ENCODE results near the gene PLVAP. TPM values are rescaled to one million over a fixed set of nuclear protein-coding genes. Genes with fewer than 3 reads are reported as not detected.

PLVAP gene
- total RNA-seq, 1 experiment from 2014 or later, result not detected

GRCh38 chr19:17341386-17341785 lies 35.8 kb downstream of the PLVAP start:
- ChIA-PET POLR2A (no interaction called here), CTCF (no interaction called here)
- Histone ChIP-seq H3K4me1 (0 out of 2 replicates have a peak, but pooled peaks cover 5% of the 10 kb centered on the region), H3K4me3 (ENCODE audit: low read depth, low read length) (no peak overlapping the region), H3K9me3 (no peaks in the 10 kb centered on the region), H3K27me3 (replicated peaks; ENCODE audit: control insufficient read depth, insufficient read depth, low read length) (no peaks in the 10 kb centered on the region), H3K36me3 (ENCODE audit: control insufficient read depth, insufficient read depth, low read length) (no peaks in the 10 kb centered on the region)
- H3K27ac Mint-ChIP-seq (ENCODE audit: unreplicated experiment), result no peak overlapping the region
- H3K4me1 Mint-ChIP-seq (ENCODE audit: low read depth, unreplicated experiment), result no peaks in the 10 kb centered on the region
- intact Hi-C loops (cut with micrococcal nuclease; ENCODE audit: unreplicated experiment), result no loop called here
- BruUV-seq (replicated peaks), result no TSS peak
- H3K27me3 Mint-ChIP-seq (ENCODE audit: insufficient read depth, unreplicated experiment), result no peaks in the 10 kb centered on the region
- H3K36me3 Mint-ChIP-seq (ENCODE audit: insufficient read depth, unreplicated experiment), result peaks cover 37% of the 10 kb centered on the region
- no peak for DNase-seq
- H3K4me3 Mint-ChIP-seq (ENCODE audit: unreplicated experiment), result no peak overlapping the region
- no peaks in the 10 kb centered on the region for H3K9me3 Mint-ChIP-seq (ENCODE audit: unreplicated experiment)
- no peak for TF ChIP-seq CTCF (IDR thresholded peaks at IDR 0.05; ENCODE audit: insufficient read depth in 1 of 2, low read depth in 1 of 2, low read length in 1 of 2, severe bottlenecking in 1 of 2, unreplicated experiment in 1 of 2)

- H3K4me1 ChIP-seq, result 0 out of 2 replicates have a peak, but pooled peaks cover 5% of the 10 kb centered on the region
- H3K4me3 ChIP-seq (ENCODE audit: low read depth, low read length), result no peak overlapping the region
- CTCF ChIA-PET, result no interaction called here
- BruUV-seq (replicated peaks), result no TSS peak
- H3K9me3 ChIP-seq, result no peaks in the 10 kb centered on the region
- no peak for DNase-seq
- no peaks in the 10 kb centered on the region for H3K27me3 Mint-ChIP-seq (ENCODE audit: insufficient read depth, unreplicated experiment)
- POLR2A ChIA-PET, result no interaction called here
- no peaks in the 10 kb centered on the region for H3K9me3 Mint-ChIP-seq (ENCODE audit: unreplicated experiment)
- intact Hi-C loops (cut with micrococcal nuclease; ENCODE audit: unreplicated experiment), result no loop called here
- no peak overlapping the region for H3K27ac Mint-ChIP-seq (ENCODE audit: unreplicated experiment)
- no peaks in the 10 kb centered on the region for H3K27me3 ChIP-seq (replicated peaks; ENCODE audit: control insufficient read depth, insufficient read depth, low read length)
- no peaks in the 10 kb centered on the region for H3K36me3 ChIP-seq (ENCODE audit: control insufficient read depth, insufficient read depth, low read length)
- no peak overlapping the region for H3K4me3 Mint-ChIP-seq (ENCODE audit: unreplicated experiment)
- H3K36me3 Mint-ChIP-seq (ENCODE audit: insufficient read depth, unreplicated experiment), result peaks cover 38% of the 10 kb centered on the region
- no peaks in the 10 kb centered on the region for H3K4me1 Mint-ChIP-seq (ENCODE audit: low read depth, unreplicated experiment)
- no peak for TF ChIP-seq CTCF (IDR thresholded peaks at IDR 0.05; ENCODE audit: insufficient read depth in 1 of 2, low read depth in 1 of 2, low read length in 1 of 2, severe bottlenecking in 1 of 2, unreplicated experiment in 1 of 2)
These were observed 36.2 kb downstream of the PLVAP start for GRCh38 chr19:17340871-17341357.

- 0 out of 2 replicates have a peak, but pooled peaks cover 5% of the 10 kb centered on the region for H3K4me1 ChIP-seq
- intact Hi-C loops (cut with micrococcal nuclease; ENCODE audit: unreplicated experiment), result no loop called here
- H3K4me1 Mint-ChIP-seq (ENCODE audit: low read depth, unreplicated experiment), result no peaks in the 10 kb centered on the region
- no peaks in the 10 kb centered on the region for H3K9me3 ChIP-seq
- H3K27me3 Mint-ChIP-seq (ENCODE audit: insufficient read depth, unreplicated experiment), result no peaks in the 10 kb centered on the region
- ChIA-PET CTCF (no interaction called here), POLR2A (no interaction called here)
- H3K36me3 Mint-ChIP-seq (ENCODE audit: insufficient read depth, unreplicated experiment), result peaks cover 38% of the 10 kb centered on the region
- no peak overlapping the region for H3K4me3 Mint-ChIP-seq (ENCODE audit: unreplicated experiment)
- no peaks in the 10 kb centered on the region for H3K36me3 ChIP-seq (ENCODE audit: control insufficient read depth, insufficient read depth, low read length)
- H3K27me3 ChIP-seq (replicated peaks; ENCODE audit: control insufficient read depth, insufficient read depth, low read length), result no peaks in the 10 kb centered on the region
- DNase-seq, result no peak
- no peak for TF ChIP-seq CTCF (IDR thresholded peaks at IDR 0.05; ENCODE audit: insufficient read depth in 1 of 2, low read depth in 1 of 2, low read length in 1 of 2, severe bottlenecking in 1 of 2, unreplicated experiment in 1 of 2)
- no peaks in the 10 kb centered on the region for H3K9me3 Mint-ChIP-seq (ENCODE audit: unreplicated experiment)
- no peak overlapping the region for H3K4me3 ChIP-seq (ENCODE audit: low read depth, low read length)
- H3K27ac Mint-ChIP-seq (ENCODE audit: unreplicated experiment), result no peak overlapping the region
- no TSS peak for BruUV-seq (replicated peaks)
These were observed 36.8 kb downstream of the PLVAP start for GRCh38 chr19:17340302-17340870.

All from Caco-2 (cell line).